Trophoblast cell (in vitro differentiated cells and primary cell): Measurements from ENCODE around the gene ZFYVE28.

Source experiments
- DNase-seq, 2 donors: peaks; one replicate each; pipeline ENCODE4 v3.0.0-alpha.2; 2016
- H2AFZ ChIP-seq: 2 replicates; pipeline ENCODE4 v1.6.1; 2013; ENCODE audit warnings: low read length, moderate library complexity, mild to moderate bottlenecking; ENCODE audit not compliant: insufficient read depth, poor library complexity
- H2AK5ac ChIP-seq: 2 replicates; pipeline ENCODE4 v1.6.1; 2013; ENCODE audit warnings: mild to moderate bottlenecking, low read length
- H2BK120ac ChIP-seq: 2 replicates; pipeline ENCODE4 v1.6.1; 2013; ENCODE audit warnings: low read length, mild to moderate bottlenecking, moderate library complexity; ENCODE audit not compliant: insufficient read depth, poor library complexity
- H2BK12ac ChIP-seq: 2 replicates; pipeline ENCODE4 v1.6.1; 2013; ENCODE audit warnings: mild to moderate bottlenecking, low read length, moderate library complexity
- H2BK5ac ChIP-seq: 2 replicates; pipeline ENCODE4 v1.6.1; 2013; ENCODE audit warnings: low read length, low read depth, moderate library complexity, mild to moderate bottlenecking; ENCODE audit not compliant: poor library complexity
- H3K14ac ChIP-seq: 2 replicates; pipeline ENCODE4 v1.6.1; 2013; ENCODE audit warnings: mild to moderate bottlenecking, low read length
- H3K18ac ChIP-seq: 2 replicates; pipeline ENCODE4 v1.6.1; 2013; ENCODE audit warnings: mild to moderate bottlenecking, low read length
- H3K23ac ChIP-seq: 2 replicates; pipeline ENCODE4 v1.6.1; 2013; ENCODE audit warnings: low read length
- H3K27ac ChIP-seq: 2 replicates; pipeline ENCODE4 v1.5.1; 2013; ENCODE audit warnings: low read depth, mild to moderate bottlenecking, inconsistent platforms, low read length, moderate library complexity
- H3K27me3 ChIP-seq: 2 replicates; pipeline ENCODE4 v1.6.1; 2013; ENCODE audit warnings: inconsistent platforms, mild to moderate bottlenecking, low read length, moderate library complexity; ENCODE audit not compliant: insufficient read depth
- H3K36me3 ChIP-seq, 2 experiments: 1 replicate in 1 of 2; 2 replicates in 1 of 2; pipeline ENCODE4 v1.6.1; 2013; ENCODE audit warnings: low read length in 2 of 2, mild to moderate bottlenecking in 2 of 2, moderate library complexity in 1 of 2; ENCODE audit not compliant: insufficient read depth in 2 of 2, control insufficient read depth in 1 of 2
- H3K4ac ChIP-seq: 2 replicates; pipeline ENCODE4 v1.6.1; 2013; ENCODE audit warnings: low read depth, mild to moderate bottlenecking, low read length, moderate library complexity
- H3K4me1 ChIP-seq, 2 experiments: 1 replicate in 1 of 2; 2 replicates in 1 of 2; pipeline ENCODE4 v1.6.1; 2013; ENCODE audit warnings: low read length in 2 of 2, mild to moderate bottlenecking in 2 of 2, moderate library complexity in 1 of 2; ENCODE audit not compliant: insufficient read depth in 2 of 2, control insufficient read depth in 1 of 2
- H3K4me2 ChIP-seq: 2 replicates; pipeline ENCODE4 v1.6.1; 2013; ENCODE audit warnings: inconsistent platforms, mild to moderate bottlenecking, low read length, moderate library complexity
- H3K4me3 ChIP-seq: 2 replicates; pipeline ENCODE4 v1.5.1; 2013; ENCODE audit warnings: mild to moderate bottlenecking, low read depth, low read length, inconsistent platforms
- H3K79me1 ChIP-seq: one replicate; pipeline ENCODE4 v1.6.1; 2013; ENCODE audit warnings: low read length
- H3K79me2 ChIP-seq: 2 replicates; pipeline ENCODE4 v1.6.1; 2013; ENCODE audit warnings: low read length, mild to moderate bottlenecking; ENCODE audit not compliant: control insufficient read depth, insufficient read depth, poor library complexity
- H3K9ac ChIP-seq: 2 replicates; pipeline ENCODE4 v1.6.1; 2013; ENCODE audit warnings: mild to moderate bottlenecking, low read length
- H3K9me3 ChIP-seq: 2 replicates; pipeline ENCODE4 v1.6.1; 2013; ENCODE audit warnings: low read depth, mild to moderate bottlenecking, control low read depth, inconsistent platforms, low read length; ENCODE audit not compliant: insufficient read depth
- H4K12ac ChIP-seq: 2 replicates; pipeline ENCODE4 v1.6.1; 2013; ENCODE audit warnings: low read depth, mild to moderate bottlenecking, low read length, moderate library complexity
- H4K8ac ChIP-seq: 2 replicates; pipeline ENCODE4 v1.6.1; 2013; ENCODE audit warnings: low read depth, mild to moderate bottlenecking, low read length, moderate library complexity
- H4K91ac ChIP-seq: one replicate; pipeline ENCODE4 v1.6.1; 2013; ENCODE audit warnings: low read depth, mild to moderate bottlenecking, low read length, moderate library complexity
- WGBS: extraction: QIAGEN DNeasy Blood & Tissue Kit; methylation state at CpG from one replicate; pipeline ENCODE4 v1.1.7; 2013; ENCODE audit warnings: missing lambda C conversion rate; ENCODE audit not compliant: insufficient read length, insufficient coverage; ENCODE audit errors: extremely low coverage; 5-methylcytosine and 5-hydroxymethylcytosine counted together

ZFYVE28 gene

DNA sequence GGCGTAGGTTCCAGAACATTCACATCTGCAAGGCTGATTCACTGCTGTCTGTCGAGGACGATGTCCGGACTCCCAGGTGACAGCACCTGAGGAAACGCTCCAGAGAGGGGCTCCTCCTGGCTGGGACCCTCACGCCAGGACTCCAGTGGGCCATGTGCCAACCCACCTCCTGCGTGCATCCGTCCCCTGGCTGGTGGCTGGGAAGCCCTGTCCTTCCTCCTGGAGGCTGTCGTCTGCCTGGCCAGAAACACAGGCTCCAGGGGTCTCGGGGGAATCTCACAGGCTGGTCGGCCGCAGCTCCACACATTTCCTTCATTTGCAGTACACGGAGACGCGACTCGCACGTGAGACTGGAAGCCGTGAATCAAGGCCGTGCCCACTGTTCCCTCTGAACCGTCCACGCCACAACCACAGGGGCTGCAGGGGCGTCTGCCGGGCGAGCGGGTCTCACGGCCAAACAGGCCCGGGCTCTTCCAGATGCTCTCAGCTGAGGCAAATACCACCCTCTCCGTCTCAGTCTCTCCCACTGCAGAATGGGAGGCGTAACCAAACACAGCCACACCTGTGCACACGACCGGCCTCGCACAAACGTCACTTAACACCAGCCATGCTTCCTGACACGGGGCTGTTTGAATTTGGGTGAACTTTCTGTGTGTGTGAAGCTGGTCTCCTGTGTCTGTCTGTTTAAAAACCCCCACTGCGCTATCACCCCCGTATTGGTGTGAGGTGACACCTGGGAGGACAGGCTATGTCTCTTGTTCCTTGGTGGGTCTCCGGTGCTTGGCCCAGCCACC is 117.8 kb downstream of the ZFYVE28 start:
- no peak overlapping the region for H4K91ac ChIP-seq
- no peak overlapping the region for H4K12ac ChIP-seq
- no peak overlapping the region for H2AK5ac ChIP-seq
- DNase-seq, result no peak
- H3K36me3 ChIP-seq, result no peaks in the 10 kb centered on the region
- H3K79me2 ChIP-seq, result no peaks in the 10 kb centered on the region
- H2BK5ac ChIP-seq, result no peak overlapping the region
- H2BK12ac ChIP-seq, result no peak overlapping the region
- no peak overlapping the region for H3K4ac ChIP-seq
- H3K27ac ChIP-seq, result no peak overlapping the region
- H3K9me3 ChIP-seq, result peaks cover 20% of the 10 kb centered on the region
- H3K4me1 ChIP-seq, result no peaks in the 10 kb centered on the region
- no CpG with 5 or more reads among the region's 37 CpGs for WGBS
- H2BK120ac ChIP-seq, result no peak overlapping the region
- no peak overlapping the region for H3K18ac ChIP-seq
- no peak overlapping the region for H3K4me3 ChIP-seq
- no peak overlapping the region for H4K8ac ChIP-seq
- H3K14ac ChIP-seq, result no peak overlapping the region
- H3K27me3 ChIP-seq, result no peaks in the 10 kb centered on the region
- no peak overlapping the region for H3K4me2 ChIP-seq
- no peaks in the 10 kb centered on the region for H3K79me1 ChIP-seq
- no peak overlapping the region for H2AFZ ChIP-seq
- H3K9ac ChIP-seq, result no peak overlapping the region
- H3K23ac ChIP-seq, result no peak overlapping the region

GRCh38 chr4:2299794-2300193 is 118.7 kb downstream of the ZFYVE28 start:
- Histone ChIP-seq H3K23ac (no peak overlapping the region), H3K9ac (no peak overlapping the region), H3K4me1 (no peaks in the 10 kb centered on the region), H3K4me2 (no peak overlapping the region), H2AK5ac (no peak overlapping the region), H2BK12ac (no peak overlapping the region), H3K4me3 (no peak overlapping the region), H2BK120ac (no peak overlapping the region), H2BK5ac (no peak overlapping the region), H2AFZ (no peak overlapping the region), H3K79me2 (no peaks in the 10 kb centered on the region), H3K9me3 (peaks cover 15% of the 10 kb centered on the region), H4K8ac (no peak overlapping the region), H3K79me1 (no peaks in the 10 kb centered on the region), H3K27ac (no peak overlapping the region), H3K4ac (no peak overlapping the region), H3K18ac (no peak overlapping the region), H3K36me3 (no peaks in the 10 kb centered on the region), H3K27me3 (no peaks in the 10 kb centered on the region), H4K91ac (no peak overlapping the region), H4K12ac (no peak overlapping the region), H3K14ac (no peak overlapping the region)
- DNase-seq, result no peak
- WGBS, result no CpG with 5 or more reads among the region's 2 CpGs

DNA sequence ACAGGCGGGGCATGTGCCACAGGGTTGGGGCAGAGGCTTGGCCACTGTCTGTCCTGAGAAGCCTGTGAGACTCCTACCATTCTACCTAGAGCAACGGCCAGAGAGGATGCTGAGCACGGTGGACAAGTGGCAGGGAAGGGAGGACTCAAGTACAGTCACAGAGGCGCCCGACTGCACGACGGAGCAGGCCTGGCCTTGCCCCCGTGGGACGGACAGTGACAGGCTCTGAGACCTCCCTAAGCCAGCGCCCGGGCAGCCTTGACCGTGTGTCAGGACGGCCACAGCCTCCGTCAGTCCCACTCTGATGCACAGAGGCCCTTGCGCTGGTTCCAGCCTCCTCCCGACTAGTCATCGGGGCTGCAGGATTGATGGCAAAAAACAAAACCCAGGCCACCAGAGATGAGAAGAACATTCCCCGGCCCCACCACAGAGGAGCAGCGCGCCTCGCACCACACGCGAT is 119.9 kb downstream of the ZFYVE28 start:
- Histone ChIP-seq H3K79me1 (no peaks in the 10 kb centered on the region), H2AFZ (no peak overlapping the region), H4K12ac (no peak overlapping the region), H4K91ac (no peak overlapping the region), H3K14ac (no peak overlapping the region), H3K27ac (no peak overlapping the region), H3K4me1 (no peaks in the 10 kb centered on the region), H3K4me3 (no peak overlapping the region), H3K4ac (no peak overlapping the region), H3K9ac (no peak overlapping the region), H2AK5ac (no peak overlapping the region), H4K8ac (no peak overlapping the region), H2BK120ac (no peak overlapping the region), H3K79me2 (no peaks in the 10 kb centered on the region), H3K27me3 (no peaks in the 10 kb centered on the region), H3K36me3 (no peaks in the 10 kb centered on the region), H3K18ac (no peak overlapping the region), H3K23ac (no peak overlapping the region), H3K9me3 (peaks cover 15% of the 10 kb centered on the region), H2BK5ac (no peak overlapping the region), H2BK12ac (no peak overlapping the region), H3K4me2 (no peak overlapping the region)
- DNase-seq, result no peak
- no CpG with 5 or more reads among the region's 23 CpGs for WGBS

DNA sequence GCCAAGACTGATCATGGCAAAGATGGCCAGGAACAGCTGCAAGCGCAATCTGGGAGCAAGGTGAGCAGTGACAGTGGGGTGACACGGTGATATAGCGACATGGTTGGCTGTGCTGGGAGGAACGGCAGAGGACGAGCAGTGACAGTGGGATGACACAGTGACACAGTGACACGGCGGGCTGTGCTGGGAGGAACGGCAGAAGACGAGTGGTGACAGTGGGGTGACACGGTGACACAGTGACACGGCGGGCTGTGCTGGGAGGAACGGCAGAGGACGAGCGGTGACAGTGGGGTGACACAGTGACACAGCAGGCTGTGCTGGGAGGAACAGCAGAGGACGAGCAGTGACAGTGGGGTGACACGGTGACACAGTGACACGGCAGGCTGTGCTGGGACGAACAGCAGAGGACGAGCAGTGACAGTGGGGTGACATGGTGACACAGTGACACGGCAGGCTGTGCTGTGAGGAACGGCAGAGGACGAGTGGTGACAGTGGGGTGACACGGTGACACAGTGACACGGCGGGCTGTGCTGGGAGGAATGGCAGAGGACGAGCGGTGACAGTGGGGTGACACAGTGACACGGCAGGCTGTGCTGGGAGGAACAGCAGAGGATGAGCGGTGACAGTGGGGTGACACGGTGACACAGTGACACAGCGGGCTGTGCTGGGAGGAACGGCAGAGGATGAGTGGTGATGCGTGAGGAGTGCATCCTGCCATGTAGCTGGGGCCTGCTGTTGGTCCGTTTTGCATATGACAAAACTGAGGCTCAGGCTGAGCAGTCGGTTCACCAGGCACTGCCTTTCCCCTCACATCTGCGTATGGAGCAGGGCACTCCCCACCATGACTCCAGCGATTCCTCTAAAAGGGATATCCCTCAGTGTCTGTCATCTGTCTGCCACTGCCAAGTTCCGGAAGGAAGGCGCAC is 120.6 kb downstream of the ZFYVE28 start:
- no peaks in the 10 kb centered on the region for H3K27me3 ChIP-seq
- no CpG with 5 or more reads among the region's 40 CpGs for whole genome bisulfite sequencing
- H3K4me1 ChIP-seq, result no peaks in the 10 kb centered on the region
- no peak overlapping the region for H2BK120ac ChIP-seq
- no peak overlapping the region for H3K23ac ChIP-seq
- no peak overlapping the region for H3K4me2 ChIP-seq
- no peaks in the 10 kb centered on the region for H3K79me2 ChIP-seq
- no peak overlapping the region for H3K4ac ChIP-seq
- no peak overlapping the region for H3K9ac ChIP-seq
- no peak overlapping the region for H2BK5ac ChIP-seq
- no peak overlapping the region for H2AK5ac ChIP-seq
- no peak overlapping the region for H2AFZ ChIP-seq
- no peak overlapping the region for H3K18ac ChIP-seq
- DNase-seq, result no peak
- no peak overlapping the region for H4K8ac ChIP-seq
- H4K91ac ChIP-seq, result no peak overlapping the region
- H3K4me3 ChIP-seq, result peak overlapping the region; percentile 27
- H3K14ac ChIP-seq, result no peak overlapping the region
- no peak overlapping the region for H4K12ac ChIP-seq
- no peak overlapping the region for H3K27ac ChIP-seq
- H3K36me3 ChIP-seq, result no peaks in the 10 kb centered on the region
- H2BK12ac ChIP-seq, result no peak overlapping the region
- peaks cover 12% of the 10 kb centered on the region for H3K9me3 ChIP-seq
- H3K79me1 ChIP-seq, result no peaks in the 10 kb centered on the region
